DLD1 (cell line): Measurements from ENCODE around the gene PJA1.

ENCODE experiments used
- in situ Hi-C: cut with HindIII; loops from 2 replicates; pipeline ENCODE4 v1.10.0; 2017; ENCODE audit warnings: low sequenced_read_pairs

Gene PJA1

DNA sequence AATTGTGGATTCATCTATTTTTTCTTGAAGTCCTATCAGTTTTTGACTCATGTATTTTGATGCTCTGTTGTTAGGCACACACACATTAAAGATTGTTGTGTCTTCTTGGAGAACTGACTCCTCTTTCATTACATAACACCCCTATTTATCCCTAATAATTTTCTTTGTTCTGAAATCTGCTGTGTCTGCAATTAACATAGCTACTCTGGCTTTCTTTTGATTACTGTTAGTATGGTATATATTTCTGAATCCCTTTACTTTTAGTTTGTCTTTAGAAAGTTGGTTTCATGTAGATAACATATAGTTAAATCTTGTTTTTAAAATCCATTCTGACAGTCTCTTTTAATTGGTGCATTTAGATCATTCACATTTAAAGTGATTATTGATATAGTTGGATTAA is 5.1 kb upstream of the PJA1 start:
- in situ Hi-C loops, result no loop called here

DNA sequence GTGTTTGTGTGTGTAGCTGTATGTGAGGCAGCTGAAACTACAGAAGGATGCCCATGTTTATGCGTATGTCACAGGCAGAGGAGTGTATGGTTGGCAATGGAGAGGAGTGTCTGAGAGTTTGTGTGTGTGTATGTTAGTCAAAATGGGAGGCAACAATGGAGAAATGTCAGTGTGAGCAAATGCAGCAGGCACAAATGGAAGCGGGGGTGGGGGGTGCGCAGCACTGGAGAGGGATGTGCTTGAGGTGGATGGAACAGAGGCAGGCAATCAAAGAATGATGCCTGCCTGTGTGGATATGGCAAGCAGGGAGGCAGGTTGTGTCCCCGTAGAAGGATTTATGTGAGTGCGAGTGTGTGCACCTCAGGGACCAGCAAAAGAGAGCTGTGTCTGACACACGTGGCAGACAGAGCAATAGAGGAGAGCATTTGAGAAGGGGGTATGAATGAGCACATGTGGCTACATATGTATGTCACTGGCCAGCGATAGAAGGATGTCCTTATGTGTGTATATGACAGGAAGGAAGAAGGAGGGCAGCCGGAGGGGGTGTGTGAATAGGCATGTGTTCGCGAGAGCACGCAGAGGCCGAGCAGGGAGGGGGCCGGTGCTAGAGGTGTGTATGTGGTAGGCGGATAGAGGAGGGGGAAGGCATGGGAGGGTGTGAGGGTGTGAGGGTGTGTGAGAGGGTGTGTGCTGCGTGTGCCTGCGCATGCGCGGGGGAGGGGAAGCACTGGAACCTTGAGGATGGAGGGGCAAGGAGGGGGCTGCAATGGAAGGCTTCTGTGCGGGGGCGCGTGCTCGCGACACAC is 1.1 kb downstream of the PJA1 start:
- in situ Hi-C loops, result no loop called here

DNA sequence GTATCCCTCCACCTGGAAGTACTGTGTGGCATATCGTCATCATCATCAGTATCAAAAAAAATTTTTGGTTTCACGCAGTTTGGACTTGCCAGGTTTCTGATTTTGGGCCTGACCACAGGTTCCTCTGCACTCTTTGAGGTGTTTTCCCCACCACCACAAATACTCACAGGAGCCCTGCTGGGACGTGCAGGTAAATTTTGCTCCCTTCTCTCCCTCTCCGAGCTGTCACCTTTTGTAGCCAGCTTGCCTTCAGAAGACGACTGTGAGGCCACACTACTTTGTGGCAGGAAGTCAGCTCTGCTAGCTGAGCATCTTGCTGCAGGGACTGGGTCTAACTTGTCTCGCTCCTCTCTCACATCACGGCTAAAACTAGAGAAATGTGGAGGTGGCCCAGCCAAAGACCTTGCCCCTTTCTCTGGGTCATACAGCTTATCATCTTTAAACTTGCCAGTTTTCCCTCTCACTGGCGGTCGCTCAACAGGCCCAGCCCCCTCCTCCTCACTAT is 2.8 kb downstream of the PJA1 start:
- in situ Hi-C loops, result no loop called here

DNA sequence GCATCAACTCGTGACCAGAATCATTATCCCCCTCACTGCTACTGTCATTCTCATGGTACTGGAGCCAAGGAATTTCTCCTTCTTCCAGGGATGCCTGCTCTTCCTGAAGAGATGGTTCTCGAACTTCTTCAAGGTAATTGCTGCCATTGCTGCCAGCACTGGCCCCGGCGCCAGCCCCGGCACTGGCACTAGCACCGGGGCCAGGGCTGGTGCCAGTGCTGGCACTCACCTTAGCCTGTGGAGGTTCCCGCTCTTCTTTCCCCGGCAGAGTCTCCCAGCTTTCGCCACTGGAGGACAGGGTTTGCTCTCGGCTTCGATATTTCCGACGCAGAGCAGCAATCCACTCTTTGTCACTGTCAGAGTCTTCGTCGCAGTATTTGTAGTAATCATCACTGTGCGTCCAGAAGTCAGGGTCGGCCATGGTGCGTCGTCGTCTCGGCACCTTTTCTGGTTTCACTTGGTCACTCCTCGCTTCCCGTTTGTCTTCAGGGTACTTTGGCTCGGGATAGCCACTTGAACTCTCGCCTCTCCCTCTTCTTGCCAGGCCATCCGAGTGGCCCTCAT is 3.4 kb downstream of the PJA1 start:
- in situ Hi-C loops, result no loop called here

DNA sequence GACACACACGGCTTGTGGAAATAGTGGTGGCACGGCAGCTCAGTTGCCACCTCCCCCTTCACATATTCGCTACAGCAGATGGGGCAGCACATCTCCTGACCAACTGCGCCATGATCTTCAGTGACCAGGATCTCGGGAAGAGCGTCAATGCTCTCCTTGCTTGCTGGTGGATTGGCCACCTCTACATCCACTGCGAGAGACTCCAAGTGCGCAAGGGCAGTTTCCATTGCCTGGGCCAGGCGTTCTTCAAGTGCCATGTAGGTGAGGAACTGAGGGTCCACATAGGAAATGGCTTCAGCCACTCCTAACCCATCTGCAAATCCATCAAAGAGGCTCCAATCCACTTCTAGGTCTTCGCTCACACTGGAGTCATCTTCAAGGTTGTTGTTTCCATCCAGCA is 3.9 kb downstream of the PJA1 start:
- in situ Hi-C loops, result no loop called here

DNA sequence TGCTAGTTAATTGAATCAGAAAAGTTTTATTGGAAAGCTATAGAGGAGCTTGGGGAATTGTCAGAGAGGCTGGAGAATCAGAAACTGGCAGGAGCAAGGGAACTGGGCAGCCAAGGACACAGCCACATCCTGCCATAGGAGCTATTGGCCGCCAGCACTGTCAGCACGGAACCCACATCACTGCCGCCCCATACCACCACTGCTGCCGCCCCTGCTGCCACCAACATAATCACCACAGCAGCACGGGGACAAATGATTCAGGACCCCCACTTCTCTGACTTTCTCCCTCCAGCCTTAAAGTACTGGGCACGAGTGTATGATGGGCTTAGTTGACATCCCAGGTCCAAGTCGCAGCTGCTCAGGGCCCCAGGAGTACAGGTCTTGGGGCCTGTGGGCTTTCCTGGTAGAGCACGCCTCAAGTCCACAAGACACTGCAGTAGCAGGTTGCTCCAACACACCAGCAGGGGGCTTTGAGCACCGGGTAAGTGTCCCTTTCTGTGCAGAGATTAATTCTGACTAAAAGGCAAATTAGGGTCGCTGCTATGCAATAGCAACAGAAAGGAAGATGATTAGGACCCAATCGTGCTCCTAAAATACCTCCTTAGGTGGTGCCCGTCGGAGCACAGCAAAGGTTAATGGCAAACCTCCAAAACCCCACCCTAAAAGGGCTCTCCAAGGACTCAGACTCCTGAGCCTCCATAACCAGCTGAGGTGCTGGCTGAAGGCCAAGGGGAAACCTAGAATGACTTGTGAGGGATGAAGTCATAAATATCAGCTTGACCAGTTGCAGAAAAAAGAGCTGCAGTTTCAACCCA is 6.9 kb downstream of the PJA1 start:
- in situ Hi-C loops, result no loop called here

DNA sequence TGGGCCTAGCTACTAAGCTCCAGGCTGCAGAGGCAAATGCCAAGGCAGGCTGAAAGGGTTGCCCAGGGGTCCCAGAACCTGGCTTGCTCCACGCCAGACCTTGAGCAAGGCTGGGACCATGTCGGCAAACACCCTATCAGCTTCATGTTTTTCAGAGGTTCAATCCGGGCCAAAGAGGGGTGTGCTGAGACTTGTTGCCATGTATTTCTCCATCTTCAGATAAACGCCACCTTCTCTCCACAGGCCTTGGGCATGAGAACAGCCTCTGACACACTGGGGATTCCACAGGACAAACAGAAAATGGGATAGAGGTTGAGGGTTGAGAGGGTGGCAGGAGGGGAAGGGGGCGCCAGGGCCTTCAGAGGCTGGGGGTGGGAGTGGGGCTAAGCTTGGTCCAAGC is 8.6 kb downstream of the PJA1 start:
- in situ Hi-C loops, result no loop called here

DNA sequence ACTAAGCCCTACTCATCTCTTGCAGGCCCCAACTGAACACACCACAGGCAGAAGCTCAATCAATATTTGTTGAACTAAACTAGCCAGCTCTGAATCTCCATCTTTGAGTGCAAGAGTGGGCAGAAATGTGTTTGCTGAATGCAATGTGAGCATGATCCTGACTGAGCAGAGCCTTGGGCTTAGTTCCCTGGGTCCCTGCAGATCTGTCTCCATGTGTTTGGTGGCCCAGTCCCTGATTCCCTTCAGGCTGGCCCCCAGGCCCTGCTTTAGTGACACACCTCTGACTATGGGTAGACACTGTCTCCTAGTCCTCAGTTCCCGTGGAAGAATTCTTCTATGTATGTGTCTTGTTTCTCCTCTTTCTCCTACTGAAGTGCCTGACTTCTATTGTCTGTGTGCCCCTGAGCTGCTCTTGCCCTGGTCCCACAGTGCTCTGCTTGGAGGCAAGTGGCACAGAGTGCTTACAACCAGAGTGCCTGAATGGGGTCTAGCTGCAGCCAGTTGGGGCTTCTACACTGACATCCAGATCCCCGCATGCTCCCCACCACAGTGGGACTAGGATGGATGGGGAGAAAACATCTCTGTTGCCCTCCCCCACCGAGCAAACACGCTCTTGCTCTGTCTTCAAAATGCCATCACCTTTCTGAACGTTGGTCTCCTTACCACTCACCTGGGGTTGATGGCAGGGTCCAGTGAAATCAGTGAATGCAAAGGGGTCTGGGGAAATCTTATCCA is 9.3 kb downstream of the PJA1 start:
- in situ Hi-C loops, result no loop called here

DNA sequence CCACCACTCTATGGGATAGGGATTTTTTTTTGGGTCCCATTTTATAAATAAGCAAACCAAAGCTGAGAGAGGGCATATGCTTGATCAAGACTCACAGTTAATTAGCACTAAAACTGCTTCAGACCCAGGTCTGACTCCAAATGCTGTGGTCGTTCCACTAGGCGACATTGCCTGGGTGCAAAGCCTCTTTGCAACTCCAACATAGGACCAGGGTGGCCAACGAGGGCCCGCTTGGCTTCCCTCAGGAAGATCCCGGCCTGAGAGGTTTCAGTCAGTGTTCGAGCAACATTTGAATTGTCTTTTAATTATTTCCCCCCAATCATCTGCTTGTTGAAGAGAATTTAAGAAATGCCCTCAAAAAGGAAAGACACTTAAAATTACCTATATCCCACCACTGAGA is 11.2 kb downstream of the PJA1 start:
- in situ Hi-C loops, result no loop called here

DNA sequence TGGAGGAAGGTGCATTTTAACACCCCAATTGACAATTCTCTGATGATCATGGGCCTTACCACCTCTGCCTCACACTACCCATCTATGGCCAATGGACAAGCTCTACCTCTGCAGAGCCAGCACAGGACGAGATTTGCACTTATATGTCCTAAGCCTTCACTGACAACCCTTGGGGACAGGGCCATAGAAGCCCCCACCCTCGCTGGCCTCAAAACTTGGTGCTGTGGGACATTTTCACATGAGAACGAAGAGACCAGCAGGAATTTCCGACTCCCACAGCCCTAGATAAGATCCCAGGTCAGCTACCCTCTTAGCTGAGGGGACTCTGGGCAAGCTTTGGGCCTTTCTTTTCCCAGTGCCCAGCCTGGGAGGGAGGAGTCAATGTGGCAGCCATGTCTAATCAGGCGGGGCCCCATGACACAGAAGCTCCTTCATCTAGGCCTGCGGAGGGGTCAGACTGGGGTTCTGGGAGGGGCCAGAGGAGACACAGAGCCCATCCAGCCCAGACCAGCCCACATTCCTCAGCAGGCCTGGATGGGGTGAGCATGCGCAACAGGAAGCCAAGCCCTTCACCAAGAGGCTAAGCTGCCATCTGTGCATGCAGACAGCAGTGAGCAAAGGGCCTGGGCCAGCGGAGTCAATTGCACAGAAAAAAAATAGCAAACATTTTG is 12.1 kb downstream of the PJA1 start:
- in situ Hi-C loops, result no loop called here

DNA sequence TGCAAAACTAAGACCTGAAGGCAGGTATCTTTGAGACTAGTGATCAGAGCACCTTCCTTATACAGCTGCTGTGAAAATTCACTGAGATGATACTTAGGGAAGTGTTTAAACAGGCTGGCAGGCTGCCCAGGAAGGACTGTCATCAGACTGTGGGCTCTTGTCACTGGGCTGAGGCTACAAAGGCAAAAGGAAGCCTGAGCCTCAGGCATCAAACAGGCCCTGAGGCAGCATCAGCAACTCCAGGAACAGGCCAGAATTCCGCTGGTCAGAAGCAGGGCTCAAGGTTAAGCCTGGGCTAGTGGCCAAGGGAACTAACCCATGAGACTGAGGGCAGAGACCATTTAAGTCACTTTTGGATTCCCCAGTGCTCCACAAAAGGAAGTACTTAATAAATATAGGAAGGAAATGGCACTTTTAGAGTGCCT is 12.8 kb downstream of the PJA1 start:
- in situ Hi-C loops, result no loop called here

DNA sequence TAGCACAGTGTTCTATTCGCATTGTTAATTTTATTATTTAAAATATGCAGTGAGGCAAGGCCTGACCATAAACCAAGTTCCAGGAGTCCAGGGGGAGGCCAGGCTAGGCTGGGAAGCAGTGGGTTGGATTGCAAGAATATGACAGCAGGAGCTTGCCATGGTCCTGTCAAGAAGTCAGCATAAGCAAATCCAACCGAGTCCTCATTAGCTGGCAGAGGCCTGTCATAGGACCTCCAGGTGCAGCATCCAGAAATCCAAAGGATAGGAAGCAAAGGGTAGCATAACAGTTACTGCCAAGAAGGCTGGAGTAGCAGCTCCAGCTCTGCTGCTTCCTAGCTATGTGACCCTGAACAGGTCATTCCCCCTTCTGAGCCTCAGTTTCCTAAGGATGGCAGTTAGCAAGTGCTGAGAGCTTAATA is 13.4 kb downstream of the PJA1 start:
- in situ Hi-C loops, result no loop called here

DNA sequence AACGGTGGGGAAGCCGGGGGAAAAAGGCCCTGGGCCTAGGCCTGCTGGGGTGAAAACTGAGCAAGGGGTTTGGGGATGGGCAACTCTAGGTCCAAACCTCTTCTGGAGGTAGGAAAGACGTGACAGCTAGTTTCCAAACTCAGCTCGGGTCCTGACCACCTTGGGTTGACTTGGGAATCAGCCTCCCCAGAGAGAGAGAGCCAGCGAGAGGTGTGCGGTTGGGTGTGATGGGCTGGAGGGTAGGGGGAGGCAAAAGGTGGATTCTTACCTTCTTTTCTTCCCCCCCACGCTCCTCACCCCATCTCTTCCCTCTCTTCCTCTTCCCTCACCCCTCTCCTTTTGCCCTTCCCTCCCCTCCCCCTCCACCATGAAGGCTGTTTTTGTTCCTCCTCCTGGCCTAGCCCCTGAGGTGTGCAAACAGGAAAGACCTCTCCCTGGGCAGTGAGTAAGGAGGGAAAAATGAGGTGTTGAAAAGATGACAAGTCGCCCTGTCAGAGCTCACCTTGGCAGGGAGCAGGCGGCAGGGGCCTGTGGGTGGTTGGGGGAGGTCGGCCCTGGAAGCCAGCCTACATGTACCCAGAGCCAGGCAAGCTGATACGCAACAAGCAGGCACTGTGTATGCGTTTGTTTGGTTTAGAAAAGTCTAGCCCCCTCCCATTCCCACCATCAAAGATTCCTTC is 14.8 kb downstream of the PJA1 start:
- in situ Hi-C loops, result no loop called here

DNA sequence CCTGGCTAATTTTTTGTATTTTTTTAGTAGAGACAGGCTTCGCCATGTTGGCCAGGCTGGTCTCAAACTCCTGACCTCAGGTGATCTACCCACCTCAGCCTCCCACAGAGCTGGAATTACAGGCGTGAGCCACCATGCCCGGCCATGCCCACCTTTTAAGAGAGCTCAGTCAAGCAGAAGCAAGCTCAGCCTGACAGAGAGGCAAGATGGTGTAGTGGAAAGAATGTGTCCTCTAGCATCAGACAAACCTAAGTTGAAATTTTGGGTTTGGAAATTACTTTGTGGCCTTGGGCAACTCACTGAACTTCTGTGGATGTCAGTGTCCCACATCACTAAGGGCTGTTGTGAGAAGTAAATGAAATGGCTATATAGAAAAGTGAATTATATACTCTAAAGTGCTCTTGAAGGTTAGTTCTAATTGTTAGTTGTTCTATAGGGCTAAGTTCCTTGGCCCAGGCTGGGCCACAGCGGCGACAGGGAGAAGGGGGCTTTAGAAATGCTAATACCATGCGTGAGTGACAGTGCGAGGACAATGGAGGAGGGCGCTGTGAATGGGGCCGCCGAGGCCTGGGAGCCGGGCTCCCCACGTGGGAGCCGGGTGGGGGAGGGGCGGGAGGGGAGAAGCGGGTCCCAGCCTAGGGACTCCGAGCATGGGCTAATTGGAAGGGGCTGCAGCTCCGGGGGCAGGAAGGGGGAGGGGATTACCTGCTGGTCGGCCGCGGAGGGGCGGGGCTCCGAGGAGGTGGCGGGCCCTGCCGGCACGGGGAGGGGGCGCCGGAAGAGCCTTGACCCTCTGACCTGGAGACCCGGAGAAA is 15.6 kb downstream of the PJA1 start:
- in situ Hi-C loops, result no loop called here

DNA sequence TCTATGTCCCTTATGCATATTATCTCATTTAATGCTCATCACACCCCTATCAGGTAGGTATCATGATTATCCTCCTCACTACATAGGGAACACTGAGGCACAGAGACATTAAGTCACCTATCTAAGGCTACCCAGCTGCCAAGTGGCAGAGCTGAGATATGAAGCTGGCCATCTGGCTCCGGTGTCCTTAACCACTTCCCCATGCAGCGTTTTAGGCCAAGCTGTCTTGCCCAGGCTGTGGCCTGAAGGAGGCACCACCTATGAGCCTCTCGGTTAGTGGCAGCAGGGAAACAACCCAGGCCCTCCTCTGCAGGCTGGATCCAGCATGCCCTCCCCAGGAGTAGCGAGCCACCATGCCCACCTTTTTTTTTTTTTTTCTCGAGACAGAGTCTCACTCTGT is 16.3 kb downstream of the PJA1 start:
- in situ Hi-C loops, result no loop called here

DNA sequence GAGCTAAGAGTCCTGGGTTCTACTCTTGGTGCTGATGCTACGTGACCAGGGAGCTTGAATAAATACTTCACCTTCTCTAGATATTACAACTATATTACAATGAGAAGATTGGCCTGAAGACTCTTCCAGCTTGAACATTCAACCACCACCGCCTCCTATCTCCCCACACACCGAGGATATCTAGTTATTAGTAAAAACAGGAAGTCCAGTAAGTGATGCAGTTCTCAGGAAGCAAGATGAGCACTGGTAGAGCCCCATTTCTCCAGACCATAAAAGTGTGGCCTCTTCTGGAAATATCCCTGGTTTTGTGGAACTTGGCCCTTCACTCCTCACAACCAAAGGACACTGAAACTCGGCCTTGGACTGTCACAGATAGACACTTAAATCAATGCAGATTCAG is 18.5 kb downstream of the PJA1 start:
- in situ Hi-C loops, result no loop called here

DNA sequence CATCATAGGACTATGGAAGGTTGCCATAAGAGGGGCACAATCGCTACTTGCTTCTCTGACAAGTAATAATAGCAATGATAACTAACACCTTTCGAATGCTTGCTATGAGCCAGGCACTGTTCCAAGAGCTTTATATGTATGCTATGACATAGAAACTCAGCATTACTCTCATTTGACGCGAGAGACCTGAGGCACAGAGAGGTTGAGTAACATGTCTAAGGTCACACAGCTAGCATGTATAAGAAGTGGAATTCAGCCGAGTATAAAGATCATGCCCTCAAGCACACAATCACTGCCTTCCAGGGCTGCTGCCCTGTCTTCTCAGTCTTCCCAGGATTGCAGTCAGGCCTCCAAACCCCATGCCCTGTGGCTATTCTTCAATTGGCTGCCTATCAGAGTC is 19.5 kb downstream of the PJA1 start:
- in situ Hi-C loops, result no loop called here

DNA sequence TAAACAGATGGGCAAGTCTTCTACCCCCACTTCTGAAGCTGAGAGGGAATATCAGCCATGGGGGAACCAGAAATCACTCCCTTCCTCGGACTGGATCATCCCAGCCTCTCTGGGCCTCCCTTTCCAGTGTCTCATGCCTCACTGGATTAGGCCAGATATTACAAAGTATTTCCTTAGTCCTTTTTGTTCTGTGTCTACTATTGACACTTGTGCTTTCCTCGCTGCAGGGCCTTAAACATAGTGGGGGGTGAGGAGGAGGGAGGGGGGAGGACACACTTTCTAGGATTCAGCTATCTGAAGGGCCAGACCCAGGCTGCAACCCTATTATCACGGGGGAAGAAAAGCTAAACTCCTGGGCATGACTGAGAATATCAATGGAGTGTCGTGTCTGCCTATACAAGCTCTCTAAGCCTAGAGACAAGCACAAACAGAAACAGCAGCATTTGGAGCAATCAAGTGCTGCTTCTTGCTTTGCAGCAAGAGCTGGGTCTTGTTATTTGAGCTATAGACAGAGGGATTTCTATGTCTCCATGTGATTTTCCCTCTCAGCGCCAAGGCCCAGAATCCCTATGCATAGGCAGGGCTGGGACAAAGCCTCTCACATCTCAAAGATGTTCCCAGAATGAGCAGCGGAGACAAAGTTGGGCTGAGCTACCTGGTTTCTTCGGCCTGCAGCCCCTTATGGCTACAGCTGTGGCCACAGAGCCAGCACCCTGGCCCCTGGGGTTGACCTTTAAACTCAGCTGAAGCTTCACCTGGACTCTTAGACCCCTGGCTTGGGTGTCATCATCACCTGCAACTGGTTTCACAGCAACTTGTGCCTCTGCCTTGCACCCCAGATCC is 20.2 kb downstream of the PJA1 start:
- in situ Hi-C loops, result no loop called here
